Ectodermal cell (in vitro differentiated cells): ENCODE measurements around the gene PARP4.
"Not testable (repeated sequence)": the region's sequence is repeated elsewhere in the genome, so short reads cannot be mapped to it uniquely, and the experiment has no call there.

Experiments
- H3K27ac ChIP-seq: 2 replicates; pipeline ENCODE4 v1.7.0; 2013; ENCODE audit warnings: mild to moderate bottlenecking, low read depth, low read length; ENCODE audit not compliant: insufficient read depth, poor library complexity, severe bottlenecking
- H3K27me3 ChIP-seq: 2 replicates; pipeline ENCODE4 v1.7.0; 2013; ENCODE audit warnings: mild to moderate bottlenecking, low read length; ENCODE audit not compliant: insufficient read depth, control insufficient read depth, poor library complexity, severe bottlenecking
- H3K36me3 ChIP-seq: one replicate; pipeline ENCODE4 v1.7.0; 2013; ENCODE audit warnings: low read length; ENCODE audit not compliant: control insufficient read depth, insufficient read depth
- H3K4me1 ChIP-seq: one replicate; pipeline ENCODE4 v1.7.0; 2013; ENCODE audit warnings: low read length; ENCODE audit not compliant: control insufficient read depth, insufficient read depth
- H3K4me3 ChIP-seq: 2 replicates; pipeline ENCODE4 v1.7.0; 2013; ENCODE audit warnings: low read depth, low read length, control low read depth; ENCODE audit not compliant: insufficient read depth
- H3K9me3 ChIP-seq: 2 replicates; pipeline ENCODE4 v1.7.0; 2013; ENCODE audit warnings: mild to moderate bottlenecking, low read length, moderate library complexity; ENCODE audit not compliant: control insufficient read depth
- WGBS, 2 experiments: methylation state at CpG; one replicate each; pipeline ENCODE4 v1.1.7; 2013; ENCODE audit warnings: missing lambda C conversion rate in 2 of 2; 5-methylcytosine and 5-hydroxymethylcytosine counted together

PARP4 gene

DNA sequence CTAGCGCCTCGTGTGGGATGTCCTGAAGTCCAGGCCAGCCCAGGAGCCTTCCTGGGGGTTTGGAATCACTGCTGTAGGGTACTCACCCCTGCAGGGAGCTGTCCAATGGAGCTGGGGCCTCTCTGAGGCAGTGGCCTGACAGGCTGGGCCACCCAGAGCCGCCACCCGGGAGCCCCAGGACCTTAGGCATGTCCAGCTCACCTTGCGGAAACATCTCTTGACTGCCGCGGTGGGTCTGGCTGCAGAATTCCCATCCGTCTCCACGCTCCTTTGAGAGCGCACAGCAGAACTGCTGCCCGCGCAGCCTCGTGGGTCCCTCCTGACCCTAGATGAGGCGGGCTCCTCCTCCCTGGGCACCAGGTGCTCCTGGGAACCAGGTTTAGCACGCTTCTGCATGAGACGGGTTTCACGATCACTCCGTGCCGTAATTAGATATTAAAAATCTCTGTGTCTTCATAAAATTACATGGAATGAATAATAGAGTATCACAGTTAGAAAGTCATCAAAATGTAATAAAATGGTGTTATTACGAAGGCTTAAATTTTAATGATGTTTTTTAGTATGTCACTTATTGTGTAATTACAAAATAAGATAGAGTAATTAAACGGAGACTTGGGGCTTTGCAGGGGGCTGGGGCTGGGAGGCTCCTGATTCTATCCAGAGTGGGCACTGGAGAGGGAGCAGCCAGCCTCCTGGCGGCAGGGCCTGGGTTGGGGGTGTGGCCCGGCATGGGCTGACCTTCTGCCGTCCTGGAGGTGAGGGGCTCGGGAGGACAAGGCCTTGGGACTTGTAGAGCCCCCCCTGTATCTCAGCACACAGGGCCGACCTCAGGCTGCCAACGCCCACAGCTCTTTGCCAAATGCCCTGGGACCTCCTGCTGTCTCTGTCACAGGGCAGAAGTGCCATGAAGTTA is 120.6 kb downstream of the PARP4 start:
- 90% methylated on average over 23 to 26 of the region's 27 CpGs for WGBS, 2 experiments
- H3K36me3 ChIP-seq, H3K4me3 ChIP-seq, H3K27me3 ChIP-seq, H3K4me1 ChIP-seq, H3K27ac ChIP-seq, H3K9me3 ChIP-seq: not testable (repeated sequence)

GRCh38 chr13:24390795-24391194 is 121.8 kb downstream of the PARP4 start:
- not testable (repeated sequence) for H3K27ac ChIP-seq, H3K9me3 ChIP-seq, H3K4me3 ChIP-seq, H3K36me3 ChIP-seq, H3K27me3 ChIP-seq, H3K4me1 ChIP-seq
- 95 to 96% methylated on average over 7 of the region's 9 CpGs for WGBS, 2 experiments

DNA sequence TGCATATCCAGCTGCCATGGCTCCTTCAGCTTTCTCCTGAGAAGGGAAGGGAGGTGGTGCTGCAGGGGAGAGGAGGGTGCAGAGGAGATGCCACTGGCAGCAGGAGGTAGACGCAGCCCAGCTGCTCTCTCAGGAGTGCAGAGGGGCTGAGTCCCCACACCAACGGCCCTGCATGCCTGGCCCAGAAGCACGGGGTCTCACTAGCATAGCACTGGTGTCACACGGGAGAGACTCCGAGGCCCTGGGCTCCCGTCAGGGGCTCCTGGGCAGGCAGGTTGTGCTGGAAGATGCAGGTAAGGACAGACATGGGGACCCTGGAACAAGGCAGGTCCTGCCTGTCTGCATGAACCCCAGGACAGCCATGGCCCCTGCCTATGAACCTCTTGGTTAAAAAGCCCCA is 123.1 kb downstream of the PARP4 start:
- WGBS, 2 experiments, result 90 to 92% methylated on average over 6 of the region's 6 CpGs
- no peaks in the 10 kb centered on the region for H3K36me3 ChIP-seq
- H3K4me1 ChIP-seq, result peaks cover 3% of the 10 kb centered on the region
- H3K9me3 ChIP-seq, result no peaks in the 10 kb centered on the region
- H3K27me3 ChIP-seq, result no peaks in the 10 kb centered on the region
- no peak overlapping the region for H3K4me3 ChIP-seq
- H3K27ac ChIP-seq, result no peak overlapping the region

DNA sequence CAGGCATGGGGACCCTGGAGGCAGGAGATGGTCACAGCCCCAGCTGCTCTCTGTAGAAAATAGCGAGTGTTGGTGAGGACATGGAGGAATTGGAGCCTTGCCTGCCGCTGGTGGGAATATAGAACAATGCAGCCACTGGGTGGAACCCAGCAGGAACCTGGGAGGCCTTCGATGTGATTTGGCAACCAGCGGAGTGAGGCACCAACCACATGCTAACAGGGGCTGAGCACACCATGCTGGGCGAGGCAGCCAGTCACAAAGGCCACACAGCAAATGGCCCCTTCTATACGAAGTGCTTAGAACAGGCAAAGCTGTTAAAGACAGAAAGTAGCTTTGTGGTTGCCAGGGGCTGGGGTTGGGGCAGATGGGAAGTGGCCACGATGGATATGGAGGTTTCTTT is 123.8 kb downstream of the PARP4 start:
- 69 to 71% methylated on average over 6 of the region's 7 CpGs for WGBS, 2 experiments
- H3K27me3 ChIP-seq, H3K4me1 ChIP-seq, H3K9me3 ChIP-seq, H3K27ac ChIP-seq, H3K4me3 ChIP-seq, H3K36me3 ChIP-seq: not testable (repeated sequence)

DNA sequence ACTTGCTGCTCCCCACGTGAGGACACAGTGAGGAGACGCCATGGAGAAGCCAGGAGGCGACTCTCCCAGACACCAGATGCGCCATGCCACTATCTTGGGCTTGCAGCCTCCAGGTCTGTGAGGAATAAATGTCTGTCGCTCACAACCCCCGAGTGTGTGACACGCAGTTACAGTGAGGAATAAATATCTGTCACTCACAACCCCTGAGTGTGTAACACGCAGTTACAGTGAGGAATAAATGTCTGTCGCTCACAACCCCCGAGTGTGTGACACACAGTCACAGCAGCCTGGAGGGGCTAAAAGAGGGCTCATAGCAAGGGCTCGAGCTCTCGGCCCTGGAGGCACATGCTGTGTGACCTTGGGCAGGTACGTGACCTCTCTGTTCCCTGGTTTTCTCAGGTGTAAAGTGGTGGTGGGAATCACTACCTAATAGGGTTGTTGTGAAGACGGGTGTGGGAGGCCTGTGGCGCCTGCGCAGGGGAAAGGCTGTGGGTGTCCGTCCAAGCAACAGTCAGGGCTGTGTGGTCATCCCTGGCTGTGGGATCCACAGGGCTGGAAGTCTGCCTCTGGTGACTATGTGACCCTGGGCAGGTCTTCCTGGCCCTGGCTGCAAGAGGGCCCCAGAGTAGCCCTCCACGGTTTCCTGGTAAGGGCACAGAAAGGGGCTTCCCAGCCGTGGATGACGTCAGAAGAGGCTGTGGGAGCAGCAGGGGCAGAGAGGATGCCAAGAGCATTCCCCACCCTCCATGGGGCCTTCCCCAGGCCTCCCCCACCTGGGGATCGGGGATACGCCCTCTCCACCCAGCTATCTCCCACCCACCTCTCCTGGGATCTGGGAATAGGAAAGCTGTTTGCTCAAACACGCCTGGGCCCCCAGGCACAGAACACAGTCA is 125.5 kb downstream of the PARP4 start:
- H3K9me3 ChIP-seq, result no peaks in the 10 kb centered on the region
- WGBS, 2 experiments, result 85 to 87% methylated on average over 23 of the region's 23 CpGs
- H3K27ac ChIP-seq, result no peak overlapping the region
- peaks cover 3% of the 10 kb centered on the region for H3K4me1 ChIP-seq
- H3K4me3 ChIP-seq, result no peak overlapping the region
- no peaks in the 10 kb centered on the region for H3K27me3 ChIP-seq
- H3K36me3 ChIP-seq, result no peaks in the 10 kb centered on the region

- H3K27ac ChIP-seq, result no peak overlapping the region
- no peak overlapping the region for H3K4me3 ChIP-seq
- WGBS, 2 experiments, result 92% methylated on average over 10 of the region's 10 CpGs
Measured at GRCh38 chr13:24385902-24386301, 126.7 kb downstream of the PARP4 start.

DNA sequence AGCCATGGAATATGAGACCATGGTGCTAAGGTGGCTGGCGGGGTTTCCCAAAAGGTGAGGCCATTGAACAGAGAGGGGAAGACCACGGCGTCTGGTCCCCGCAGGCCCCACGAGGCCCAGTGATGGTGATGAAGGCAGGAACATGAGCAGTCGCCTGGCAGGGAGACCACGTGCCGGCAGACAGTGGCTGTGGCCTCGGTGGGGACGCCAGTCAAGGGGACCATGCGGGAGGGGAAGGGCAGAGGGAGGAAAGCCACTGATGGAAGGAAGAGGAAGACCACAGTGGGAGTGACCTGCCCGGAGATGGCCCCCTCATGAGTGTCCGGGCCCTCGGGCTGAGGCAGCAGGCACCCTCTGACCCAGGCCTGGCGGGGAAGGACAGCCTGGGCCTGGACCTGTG is 127.6 kb downstream of the PARP4 start:
- not testable (repeated sequence) for H3K36me3 ChIP-seq, H3K27ac ChIP-seq, H3K4me1 ChIP-seq, H3K27me3 ChIP-seq, H3K9me3 ChIP-seq, H3K4me3 ChIP-seq
- WGBS, 2 experiments, result 95% methylated on average over 14 to 15 of the region's 15 CpGs

More at GRCh38 chr13:24385902-24386301, 126.7 kb downstream of the PARP4 start:
- Histone ChIP-seq H3K9me3 (no peaks in the 10 kb centered on the region), H3K27me3 (no peaks in the 10 kb centered on the region), H3K4me1 (peaks cover 3% of the 10 kb centered on the region), H3K36me3 (no peaks in the 10 kb centered on the region)

DNA sequence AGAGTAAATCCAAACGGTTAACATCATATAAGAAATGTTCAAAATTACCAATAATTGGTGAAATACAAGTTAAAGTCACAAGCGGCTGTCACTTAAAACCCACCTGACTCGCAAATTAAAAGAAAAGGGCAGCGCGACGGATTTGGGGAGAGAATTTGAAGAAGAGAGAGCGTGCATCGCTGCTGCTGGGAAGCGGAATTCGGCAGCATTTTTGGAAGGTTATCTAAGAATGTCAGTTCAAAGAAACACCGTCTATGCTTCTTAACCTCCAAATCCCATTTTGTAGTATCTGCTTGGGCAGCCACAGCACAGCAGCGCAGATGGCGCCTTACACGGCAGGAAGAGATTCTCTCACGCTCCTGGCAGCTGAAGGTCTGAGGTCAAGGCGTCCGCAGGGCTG is 128.5 kb downstream of the PARP4 start:
- 96 to 97% methylated on average over 14 to 17 of the region's 17 CpGs for WGBS, 2 experiments
- not testable (repeated sequence) for H3K4me1 ChIP-seq, H3K27ac ChIP-seq, H3K27me3 ChIP-seq, H3K4me3 ChIP-seq, H3K36me3 ChIP-seq, H3K9me3 ChIP-seq

DNA sequence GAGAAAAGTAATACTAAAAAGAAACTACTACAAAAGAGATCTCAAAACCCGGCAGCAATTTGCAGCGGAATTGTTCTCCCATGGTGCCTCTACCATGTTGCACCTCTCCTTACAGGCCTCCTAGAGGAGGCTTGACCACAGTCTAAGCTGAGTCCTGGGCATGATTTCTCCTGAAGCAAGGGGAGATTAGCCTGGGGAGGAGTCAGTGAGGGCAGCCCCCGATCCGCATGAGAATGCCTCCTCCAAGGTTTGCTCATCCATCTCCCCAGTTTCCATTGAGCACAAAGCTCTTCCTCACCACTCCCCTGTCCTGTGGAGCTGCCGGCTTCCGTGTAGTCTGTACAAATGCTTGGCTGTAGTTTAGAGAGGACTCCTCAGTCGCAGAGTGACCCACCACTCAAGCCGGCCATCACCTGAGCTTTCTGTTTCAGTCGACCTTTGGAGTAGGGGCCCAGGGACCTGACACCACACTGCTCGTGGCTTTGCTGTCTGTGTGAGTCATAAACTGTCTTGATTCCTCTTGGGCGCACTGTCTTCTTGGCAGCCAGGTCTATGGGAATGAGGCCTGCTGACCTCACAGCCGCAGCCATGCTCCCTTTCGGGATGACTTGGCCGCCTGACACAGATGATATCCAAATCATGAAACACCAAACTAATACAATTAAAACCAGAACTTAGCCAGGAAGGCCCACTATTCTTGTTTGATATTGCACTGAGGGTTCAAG is 130.9 kb downstream of the PARP4 start:
- Histone ChIP-seq H3K36me3 (no peaks in the 10 kb centered on the region), H3K27ac (no peak overlapping the region), H3K4me3 (no peak overlapping the region), H3K9me3 (no peaks in the 10 kb centered on the region), H3K4me1 (no peaks in the 10 kb centered on the region), H3K27me3 (no peaks in the 10 kb centered on the region)
- 81 to 85% methylated on average over 14 of the region's 14 CpGs for WGBS, 2 experiments

DNA sequence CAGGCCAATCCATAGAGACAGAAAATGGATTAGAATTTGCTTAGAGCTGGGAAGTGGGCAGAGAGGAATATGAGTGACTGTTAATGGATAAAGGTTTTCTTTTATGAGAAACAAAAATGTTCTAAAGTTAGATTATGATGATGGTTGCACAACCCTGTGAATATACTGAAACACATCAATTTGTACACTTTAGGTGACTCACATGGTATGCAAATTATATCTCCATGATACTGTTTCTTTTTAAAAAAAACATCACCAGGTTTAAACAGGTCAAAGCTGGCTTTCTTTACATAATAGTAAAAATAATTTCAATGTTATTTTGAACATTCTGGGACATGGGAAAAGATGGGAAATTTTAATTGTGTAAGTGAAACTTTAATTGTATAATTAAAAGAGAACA is 131.7 kb downstream of the PARP4 start:
- not testable (repeated sequence) for H3K4me1 ChIP-seq

More for the DNA sequence above, 131.7 kb downstream of the PARP4 start:
- not testable (repeated sequence) for H3K9me3 ChIP-seq, H3K36me3 ChIP-seq, H3K27ac ChIP-seq, H3K27me3 ChIP-seq, H3K4me3 ChIP-seq
